Nephron (organoid): Measurements from ENCODE around the gene SLC35F6.
"Not testable (repeated sequence)": the region's sequence is repeated elsewhere in the genome, so short reads cannot be mapped to it uniquely, and the experiment has no call there.

Experiments used
- H3K27ac Mint-ChIP-seq, 3 experiments: 2 replicates each; pipeline ENCODE4 v1.8.0; 2020; ENCODE audit warnings: mixed read lengths in 3 of 3, mild to moderate bottlenecking in 2 of 3, moderate library complexity in 1 of 3
- H3K27me3 Mint-ChIP-seq: 2 replicates; pipeline ENCODE4 v1.8.0; 2021; ENCODE audit warnings: low read depth, mild to moderate bottlenecking, moderate library complexity, mixed read lengths
- H3K36me3 Mint-ChIP-seq: 2 replicates; pipeline ENCODE4 v1.8.0; 2020; ENCODE audit warnings: low read depth, mixed read lengths
- H3K4me1 Mint-ChIP-seq: 2 replicates; pipeline ENCODE4 v1.8.0; 2020; ENCODE audit warnings: mixed read lengths
- H3K4me3 Mint-ChIP-seq, 3 experiments: 2 replicates each; pipeline ENCODE4 v1.8.0; 2020; ENCODE audit warnings: mild to moderate bottlenecking in 3 of 3, mixed read lengths in 3 of 3, moderate library complexity in 2 of 3
- H3K9me3 Mint-ChIP-seq: 2 replicates; pipeline ENCODE4 v1.8.0; 2020; ENCODE audit warnings: mixed read lengths
- CTCF ChIP-seq, 3 experiments: fragments of 200-600 bp; sonication (generic); IDR thresholded peaks; one replicate each; pipeline ENCODE4 v1.5.0; 2021; ENCODE audit warnings: antibody characterized with exemption in 3 of 3; ENCODE audit not compliant: unreplicated experiment in 3 of 3

SLC35F6 gene

GRCh38 chr2:26786207-26787028 is 22.3 kb downstream of the SLC35F6 start:
- Mint-ChIP-seq H3K4me3 (peak overlapping the region; percentile 88 to 90 (median 90)), H3K4me1 (peaks cover 21% of the 10 kb centered on the region), H3K27ac (no peak overlapping the region), H3K9me3 (peaks cover 15% of the 10 kb centered on the region), H3K36me3 (peaks cover 36% of the 10 kb centered on the region), H3K27me3 (no peaks in the 10 kb centered on the region)
- TF ChIP-seq CTCF (IDR thresholded peaks at IDR 0.05; ENCODE audit: unreplicated experiment in 3 of 3): no peak

- H3K4me1 Mint-ChIP-seq: peaks cover 13% of the 10 kb centered on the region
- H3K36me3 Mint-ChIP-seq: peaks cover 76% of the 10 kb centered on the region
- H3K4me3 Mint-ChIP-seq: no peak overlapping the region
- TF ChIP-seq CTCF (IDR thresholded peaks at IDR 0.05; ENCODE audit: unreplicated experiment in 3 of 3): no peak
- H3K27me3 Mint-ChIP-seq: no peaks in the 10 kb centered on the region
- no peak overlapping the region for H3K27ac Mint-ChIP-seq
- peaks cover 15% of the 10 kb centered on the region for H3K9me3 Mint-ChIP-seq
These were observed 28.6 kb downstream of the SLC35F6 start for GRCh38 chr2:26792720-26793119.

GRCh38 chr2:26793518-26793917 is 29.4 kb downstream of the SLC35F6 start:
- H3K4me1 Mint-ChIP-seq: peaks cover 5% of the 10 kb centered on the region
- no peak for TF ChIP-seq CTCF (IDR thresholded peaks at IDR 0.05; ENCODE audit: unreplicated experiment in 3 of 3)
- no peak overlapping the region for H3K4me3 Mint-ChIP-seq
- H3K9me3 Mint-ChIP-seq: peaks cover 15% of the 10 kb centered on the region
- H3K27me3 Mint-ChIP-seq: no peaks in the 10 kb centered on the region
- H3K27ac Mint-ChIP-seq: no peak overlapping the region
- peaks cover 73% of the 10 kb centered on the region for H3K36me3 Mint-ChIP-seq

- not testable (repeated sequence) for H3K27me3 Mint-ChIP-seq, H3K4me1 Mint-ChIP-seq, H3K4me3 Mint-ChIP-seq, H3K27ac Mint-ChIP-seq, H3K9me3 Mint-ChIP-seq
- peaks cover 66% of the 10 kb centered on the region for H3K36me3 Mint-ChIP-seq
These were observed 31.1 kb downstream of the SLC35F6 start for GRCh38 chr2:26795135-26795534.

- H3K27me3 Mint-ChIP-seq: no peaks in the 10 kb centered on the region
- H3K36me3 Mint-ChIP-seq: peaks cover 32% of the 10 kb centered on the region
- H3K9me3 Mint-ChIP-seq: no peaks in the 10 kb centered on the region
- no peak overlapping the region for H3K4me3 Mint-ChIP-seq
- no peak for TF ChIP-seq CTCF (IDR thresholded peaks at IDR 0.05; ENCODE audit: unreplicated experiment in 3 of 3)
- no peaks in the 10 kb centered on the region for H3K4me1 Mint-ChIP-seq
- no peak overlapping the region for H3K27ac Mint-ChIP-seq
These were observed 37.2 kb downstream of the SLC35F6 start for GRCh38 chr2:26801328-26801727.

- H3K4me3 Mint-ChIP-seq: no peak overlapping the region
- H3K4me1 Mint-ChIP-seq: no peaks in the 10 kb centered on the region
- no peak for TF ChIP-seq CTCF (IDR thresholded peaks at IDR 0.05; ENCODE audit: unreplicated experiment in 3 of 3)
- no peak overlapping the region for H3K27ac Mint-ChIP-seq
- H3K27me3 Mint-ChIP-seq: no peaks in the 10 kb centered on the region
- H3K9me3 Mint-ChIP-seq: no peaks in the 10 kb centered on the region
- H3K36me3 Mint-ChIP-seq: peaks cover 28% of the 10 kb centered on the region
These were observed 37.7 kb downstream of the SLC35F6 start for GRCh38 chr2:26801796-26802195.
